ENCODE measurements around the gene OBP2B. TPM values are rescaled to one million over a fixed set of nuclear protein-coding genes. Genes with fewer than 3 reads are reported as not detected.

The OBP2B gene
- total RNA-seq, 2 experiments from 2014 or later, result not detected

DNA sequence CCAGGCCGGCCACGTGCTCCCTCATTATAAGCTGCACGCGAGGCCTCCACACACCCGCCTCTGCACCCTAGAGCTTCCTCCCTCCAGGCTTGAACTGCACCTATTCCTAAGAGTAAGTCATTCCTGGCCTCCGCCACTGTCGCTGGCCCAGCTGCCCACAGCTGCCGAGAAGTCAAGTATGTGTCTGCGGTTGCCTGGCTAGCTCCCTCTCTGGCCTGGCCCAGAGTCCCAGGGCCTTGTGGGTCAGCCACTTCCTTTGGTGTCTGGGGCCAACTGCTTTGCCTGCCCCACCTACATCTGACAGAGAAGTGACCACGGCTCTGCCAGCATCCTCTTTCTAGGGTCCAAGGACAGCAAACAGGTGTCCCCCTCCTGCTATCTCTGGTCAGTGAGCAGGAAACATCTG lies 47.6 kb upstream of the OBP2B start:
- no peak overlapping the region for H3K4me2 ChIP-seq (ENCODE audit: low read length)
- no peak overlapping the region for H2AFZ ChIP-seq (ENCODE audit: low read length)
- no peaks in the 10 kb centered on the region for H3K9me3 ChIP-seq (ENCODE audit: low read length)
- DNase-seq (ENCODE audit: low spot score), result no peak
- intact Hi-C loops (cut with micrococcal nuclease; ENCODE audit: unreplicated experiment), result no loop called here
- H3K27ac ChIP-seq (ENCODE audit: low read depth, low read length, poor library complexity, severe bottlenecking), result no peak overlapping the region
- H3K79me2 ChIP-seq (ENCODE audit: insufficient read depth, low read depth, low read length), result no peaks in the 10 kb centered on the region
- POLR2A ChIA-PET, result no interaction called here
- no peak overlapping the region for H3K4me3 ChIP-seq (ENCODE audit: low read depth, low read length, poor library complexity, severe bottlenecking)
- no peaks in the 10 kb centered on the region for H3K36me3 ChIP-seq (ENCODE audit: insufficient read depth, low read length)
- no peaks in the 10 kb centered on the region for H4K20me1 ChIP-seq (ENCODE audit: insufficient read depth, low read length)
- TF ChIP-seq CTCF (conservative IDR thresholded peaks at IDR 0.05; ENCODE audit: low read length) (no peak), EZH2phosphoT487 (IDR thresholded peaks at IDR 0.05; ENCODE audit: borderline replicate concordance, low read depth, low read length) (no peak)
- H3K4me1 ChIP-seq (ENCODE audit: insufficient read depth, low read length, poor library complexity, severe bottlenecking), result no peaks in the 10 kb centered on the region
- BruUV-seq (replicated peaks), result no TSS peak
- no peaks in the 10 kb centered on the region for H3K9me2 ChIP-seq (ENCODE audit: insufficient read depth, low read length)
- CTCF ChIA-PET (ENCODE audit: unreplicated experiment), result no interaction called here

DNA sequence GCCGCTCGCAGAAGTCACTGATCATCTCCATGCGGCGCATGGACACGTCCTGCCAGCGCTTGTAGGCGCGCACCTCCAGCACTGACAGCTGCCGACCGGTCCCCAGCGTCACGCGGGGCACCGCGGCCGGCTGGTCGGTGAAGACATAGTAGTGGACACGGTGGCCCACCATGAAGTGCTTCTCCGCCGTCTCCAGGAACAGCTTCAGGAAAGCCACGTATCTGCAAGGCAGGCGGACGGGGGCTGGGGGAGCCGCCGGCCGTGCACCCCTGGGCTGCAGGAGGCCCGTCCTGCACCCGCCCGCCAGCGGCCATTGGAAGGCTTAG lies 47.0 kb upstream of the OBP2B start:
- no peaks in the 10 kb centered on the region for H3K36me3 ChIP-seq (ENCODE audit: insufficient read depth, low read length)
- H3K79me2 ChIP-seq (ENCODE audit: insufficient read depth, low read depth, low read length), result no peaks in the 10 kb centered on the region
- ChIA-PET POLR2A (no interaction called here), CTCF (ENCODE audit: unreplicated experiment) (no interaction called here)
- TF ChIP-seq CTCF (conservative IDR thresholded peaks at IDR 0.05; ENCODE audit: low read length), result no peak
- TF ChIP-seq EZH2phosphoT487 (IDR thresholded peaks at IDR 0.05; ENCODE audit: borderline replicate concordance, low read depth, low read length), result no peak
- no peaks in the 10 kb centered on the region for H3K4me1 ChIP-seq (ENCODE audit: insufficient read depth, low read length, poor library complexity, severe bottlenecking)
- no peaks in the 10 kb centered on the region for H3K9me2 ChIP-seq (ENCODE audit: insufficient read depth, low read length)
- intact Hi-C loops (cut with micrococcal nuclease; ENCODE audit: unreplicated experiment), result no loop called here
- H3K4me2 ChIP-seq (ENCODE audit: low read length), result no peak overlapping the region
- no peak overlapping the region for H2AFZ ChIP-seq (ENCODE audit: low read length)
- no peak for DNase-seq (ENCODE audit: low spot score)
- H4K20me1 ChIP-seq (ENCODE audit: insufficient read depth, low read length), result no peaks in the 10 kb centered on the region
- no peak overlapping the region for H3K27ac ChIP-seq (ENCODE audit: low read depth, low read length, poor library complexity, severe bottlenecking)
- no peaks in the 10 kb centered on the region for H3K9me3 ChIP-seq (ENCODE audit: low read length)
- no TSS peak for BruUV-seq (replicated peaks)
- no peak overlapping the region for H3K4me3 ChIP-seq (ENCODE audit: low read depth, low read length, poor library complexity, severe bottlenecking)

- no peaks in the 10 kb centered on the region for H3K9me3 ChIP-seq (ENCODE audit: low read length)
- TF ChIP-seq EZH2phosphoT487 (IDR thresholded peaks at IDR 0.05; ENCODE audit: borderline replicate concordance, low read depth, low read length) (no peak), CTCF (conservative IDR thresholded peaks at IDR 0.05; ENCODE audit: low read length) (no peak)
- H3K27ac ChIP-seq (ENCODE audit: low read depth, low read length, poor library complexity, severe bottlenecking), result no peak overlapping the region
- H4K20me1 ChIP-seq (ENCODE audit: insufficient read depth, low read length), result no peaks in the 10 kb centered on the region
- no peak overlapping the region for H3K4me2 ChIP-seq (ENCODE audit: low read length)
- H3K36me3 ChIP-seq (ENCODE audit: insufficient read depth, low read length), result no peaks in the 10 kb centered on the region
- no peaks in the 10 kb centered on the region for H3K4me1 ChIP-seq (ENCODE audit: insufficient read depth, low read length, poor library complexity, severe bottlenecking)
- no peaks in the 10 kb centered on the region for H3K9me2 ChIP-seq (ENCODE audit: insufficient read depth, low read length)
- no peak for DNase-seq (ENCODE audit: low spot score)
- H3K79me2 ChIP-seq (ENCODE audit: insufficient read depth, low read depth, low read length), result no peaks in the 10 kb centered on the region
- BruUV-seq (replicated peaks), result no TSS peak
- intact Hi-C loops (cut with micrococcal nuclease; ENCODE audit: unreplicated experiment), result no loop called here
- ChIA-PET POLR2A (no interaction called here), CTCF (ENCODE audit: unreplicated experiment) (no interaction called here)
- no peak overlapping the region for H3K4me3 ChIP-seq (ENCODE audit: low read depth, low read length, poor library complexity, severe bottlenecking)
- no peak overlapping the region for H2AFZ ChIP-seq (ENCODE audit: low read length)
Measured at GRCh38 chr9:133255371-133256135, 46.5 kb upstream of the OBP2B start.
